Ascending aorta (tissue), 2 donors: Measurements from ENCODE around the gene SSPN. TPM values are rescaled to one million over a fixed set of nuclear protein-coding genes. Genes with fewer than 3 reads are reported as not detected.

Experiments
- DNase-seq, 2 donors: peaks; one replicate each; pipeline ENCODE4 v3.0.0-alpha.2; 2019; ENCODE audit warnings: low spot score in 2 of 2
- H3K27ac ChIP-seq, 2 donors: fragments of 200-600 bp; sonication (generic); one replicate each; pipeline ENCODE4 v1.5.1; 2016 to 2017; ENCODE audit warnings: mild to moderate bottlenecking in 1 of 2
- H3K27me3 ChIP-seq: fragments of 200-600 bp; sonication (generic); one replicate; pipeline ENCODE4 v1.5.1; 2017
- H3K36me3 ChIP-seq, 2 donors: fragments of 200-600 bp; sonication (generic); one replicate each; pipeline ENCODE4 v1.5.1; 2016
- H3K4me1 ChIP-seq, 2 donors: fragments of 200-600 bp; sonication (generic); one replicate each; pipeline ENCODE4 v1.5.1; 2016 to 2017; ENCODE audit warnings: mild to moderate bottlenecking in 1 of 2
- H3K4me3 ChIP-seq, 2 donors: fragments of 200-600 bp; sonication (generic); one replicate each; pipeline ENCODE4 v1.5.1; 2016 to 2017; ENCODE audit warnings: mild to moderate bottlenecking in 1 of 2
- H3K9me3 ChIP-seq, 2 donors: fragments of 200-600 bp; sonication (generic); one replicate each; pipeline ENCODE4 v1.5.1; 2016
- CTCF ChIP-seq, 3 experiments: fragments of 200-600 bp in 2 of 3; fragments of 450-650 bp in 1 of 3; sonication (generic) in 2 of 3; IDR thresholded peaks; one replicate each; pipeline ENCODE4 v1.5.1; 2016 to 2019; ENCODE audit warnings: antibody characterized with exemption in 3 of 3, mild to moderate bottlenecking in 1 of 3, moderate library complexity in 1 of 3
- intact Hi-C: fragments of 100-400 bp; cut with DNase I; formaldehyde crosslinking; loops from one replicate; pipeline ENCODE4 v1.15.1; 2023
- total RNA-seq: library from RNA; depleted of rRNA; stranded (reverse); fragments of >200 nt; gene quantifications from one replicate; pipeline ENCODE4 v1.1.0, GENCODE V29; 2016

Gene SSPN
- total RNA-seq, 1 donor from 2014 or later: 56.3 TPM

- Histone ChIP-seq H3K27ac (no peak overlapping the region), H3K4me3 (no peak overlapping the region), H3K27me3 (no peaks in the 10 kb centered on the region), H3K4me1 (peaks cover 0 to 5% of the 10 kb centered on the region in 2 donors), H3K9me3 (no peaks in the 10 kb centered on the region), H3K36me3 (no peaks in the 10 kb centered on the region)
- DNase-seq: no peak
- no peak for TF ChIP-seq CTCF (IDR thresholded peaks at IDR 0.05)
- intact Hi-C loops: no loop called here
These were observed 87.1 kb downstream of the SSPN start for GRCh38 chr12:26282339-26282940.

GRCh38 chr12:26283046-26283445, 87.7 kb downstream of the SSPN start:
- Histone ChIP-seq H3K4me1 (peaks cover 4 to 11% of the 10 kb centered on the region in 2 donors), H3K27me3 (no peaks in the 10 kb centered on the region), H3K27ac (no peak overlapping the region), H3K36me3 (no peaks in the 10 kb centered on the region), H3K9me3 (no peaks in the 10 kb centered on the region), H3K4me3 (no peak overlapping the region)
- DNase-seq: no peak
- intact Hi-C loops: no loop called here
- TF ChIP-seq CTCF (IDR thresholded peaks at IDR 0.05): no peak

GRCh38 chr12:26283617-26284016, 88.2 kb downstream of the SSPN start:
- no peak for TF ChIP-seq CTCF (IDR thresholded peaks at IDR 0.05)
- intact Hi-C loops: no loop called here
- Histone ChIP-seq H3K27me3 (no peaks in the 10 kb centered on the region), H3K4me3 (no peak overlapping the region), H3K36me3 (no peaks in the 10 kb centered on the region), H3K27ac (no peak overlapping the region), H3K9me3 (no peaks in the 10 kb centered on the region), H3K4me1 (peaks cover 7 to 15% of the 10 kb centered on the region in 2 donors)
- DNase-seq: no peak

- Histone ChIP-seq H3K36me3 (no peaks in the 10 kb centered on the region), H3K27ac (no peak overlapping the region), H3K4me3 (no peak overlapping the region), H3K4me1 (peaks cover 7 to 15% of the 10 kb centered on the region in 2 donors), H3K9me3 (no peaks in the 10 kb centered on the region), H3K27me3 (no peaks in the 10 kb centered on the region)
- intact Hi-C loops: loop anchor here (5.0 kb wide), 2 partner anchors 43 to 158 kb away; partner anchors contain the start of gene BHLHE41
- TF ChIP-seq CTCF (IDR thresholded peaks at IDR 0.05): no peak
- DNase-seq: no peak
These were observed 90.0 kb downstream of the SSPN start for GRCh38 chr12:26285401-26285800.

- Histone ChIP-seq H3K27me3 (no peaks in the 10 kb centered on the region), H3K9me3 (no peaks in the 10 kb centered on the region), H3K4me3 (no peak overlapping the region), H3K27ac (no peak overlapping the region), H3K4me1 (peaks cover 7 to 15% of the 10 kb centered on the region in 2 donors), H3K36me3 (no peaks in the 10 kb centered on the region)
- no peak for DNase-seq
- TF ChIP-seq CTCF (IDR thresholded peaks at IDR 0.05): no peak
- intact Hi-C loops: loop anchor here (5.0 kb wide), 2 partner anchors 44 to 159 kb away; partner anchors contain the start of gene BHLHE41
These were observed 90.8 kb downstream of the SSPN start for GRCh38 chr12:26286186-26286585.
